ENCODE data around the gene DUSP12. TPM values are rescaled to one million over a fixed set of nuclear protein-coding genes. Genes with fewer than 3 reads are reported as not detected.
A peak's percentile ranks its signal among the peaks of the same experiment; 100 is the strongest.

DUSP12 gene
- total and polyA plus RNA-seq, 7 experiments from 2014 or later = 16.1 to 75.2 (median 29.0) TPM

GRCh38 chr1:161731981-161732718 lies 17.4 kb upstream of the DUSP12 start:
- peaks cover 10 to 16% of the 10 kb centered on the region in 2 donors for H3K4me1 ChIP-seq (ENCODE audit: control insufficient read depth in 2 of 2, insufficient read depth in 2 of 2, low read length in 2 of 2)
- ChIA-PET POLR2A (no interaction called here), CTCF (interaction anchor here (1.2 kb wide), 1 partner anchor 9 kb away, joined by 4 read pairs; no protein-coding TSS in a partner anchor)
- intact Hi-C loops (cut with micrococcal nuclease) = no loop called here
- Mint-ChIP-seq H3K4me3 (no peak overlapping the region), H3K9me3 (peaks cover 0 to 2% (median 0%) of the 10 kb centered on the region in 11 donors), H3K36me3 (peaks cover 0 to 3% (median 0%) of the 10 kb centered on the region in 5 donors), H3K4me1 (peaks cover 18 to 35% (median 30%) of the 10 kb centered on the region in 7 donors), H3K27me3 (peaks cover 0 to 69% (median 5%) of the 10 kb centered on the region in 5 donors), H3K27ac (peak overlapping the region in 1 of 9 donors; percentile 32)
- DNase-seq = no peak
- H3K4me3 ChIP-seq (ENCODE audit: low read length) = no peak overlapping the region
- H3K27me3 ChIP-seq (ENCODE audit: control insufficient read depth in 2 of 2, insufficient read depth in 2 of 2, low read length in 2 of 2) = no peaks in the 10 kb centered on the region
- no peak overlapping the region for H3K27ac ChIP-seq (ENCODE audit: low read depth, low read length)
- no peak for ATAC-seq
- no peaks in the 10 kb centered on the region for H3K9me3 ChIP-seq (ENCODE audit: control insufficient read depth in 2 of 3, low read length in 3 of 3)
- H3K36me3 ChIP-seq (ENCODE audit: control insufficient read depth in 2 of 3, insufficient read depth in 3 of 3, low read length in 3 of 3) = no peaks in the 10 kb centered on the region

- Histone ChIP-seq H3K4me1 (ENCODE audit: control insufficient read depth in 2 of 2, insufficient read depth in 2 of 2, low read length in 2 of 2) (peaks cover 0 to 13% of the 10 kb centered on the region in 2 donors), H3K36me3 (ENCODE audit: control insufficient read depth in 2 of 3, insufficient read depth in 3 of 3, low read length in 3 of 3) (no peaks in the 10 kb centered on the region), H3K9me3 (ENCODE audit: control insufficient read depth in 2 of 3, low read length in 3 of 3) (no peaks in the 10 kb centered on the region), H3K27ac (ENCODE audit: low read depth, low read length) (no peak overlapping the region), H3K4me3 (ENCODE audit: low read length) (no peak overlapping the region), H3K27me3 (ENCODE audit: control insufficient read depth in 2 of 2, insufficient read depth in 2 of 2, low read length in 2 of 2) (no peaks in the 10 kb centered on the region)
- ATAC-seq (no peak), DNase-seq (no peak)
- Mint-ChIP-seq H3K9me3 (no peaks in the 10 kb centered on the region), H3K4me3 (no peak overlapping the region), H3K4me1 (peaks cover 10 to 28% (median 21%) of the 10 kb centered on the region in 7 donors), H3K27ac (no peak overlapping the region), H3K36me3 (peaks cover 0 to 3% (median 0%) of the 10 kb centered on the region in 5 donors), H3K27me3 (peaks cover 0 to 64% (median 5%) of the 10 kb centered on the region in 5 donors)
- ChIA-PET CTCF (no interaction called here), POLR2A (interaction anchor here (1.2 kb wide), 1 partner anchor 15 kb away, joined by 3 read pairs; no protein-coding TSS in a partner anchor)
- intact Hi-C loops (cut with micrococcal nuclease) = no loop called here
Observed at GRCh38 chr1:161733526-161733925, 16.1 kb upstream of the DUSP12 start.

- Histone ChIP-seq H3K27ac (ENCODE audit: low read depth, low read length) (no peak overlapping the region), H3K4me1 (ENCODE audit: control insufficient read depth in 2 of 2, insufficient read depth in 2 of 2, low read length in 2 of 2) (peaks cover 0 to 23% of the 10 kb centered on the region in 2 donors), H3K36me3 (ENCODE audit: control insufficient read depth in 2 of 3, insufficient read depth in 3 of 3, low read length in 3 of 3) (no peaks in the 10 kb centered on the region), H3K9me3 (ENCODE audit: control insufficient read depth in 2 of 3, low read length in 3 of 3) (no peaks in the 10 kb centered on the region), H3K27me3 (ENCODE audit: control insufficient read depth in 2 of 2, insufficient read depth in 2 of 2, low read length in 2 of 2) (no peaks in the 10 kb centered on the region), H3K4me3 (ENCODE audit: low read length) (no peak overlapping the region)
- no peaks in the 10 kb centered on the region for H3K9me3 Mint-ChIP-seq
- peaks cover 0 to 52% (median 5%) of the 10 kb centered on the region in 5 donors for H3K27me3 Mint-ChIP-seq
- intact Hi-C loops (cut with micrococcal nuclease) = no loop called here
- ATAC-seq (no peak), DNase-seq (no peak)
- no peaks in the 10 kb centered on the region for H3K36me3 Mint-ChIP-seq
- H3K4me3 Mint-ChIP-seq = no peak overlapping the region
- no peak overlapping the region for H3K27ac Mint-ChIP-seq
- peaks cover 4 to 30% (median 14%) of the 10 kb centered on the region in 7 donors for H3K4me1 Mint-ChIP-seq
- POLR2A ChIA-PET = interaction anchor here (0.8 to 5.9 kb wide), 2 partner anchors 8 to 1634 kb away, joined by 3 to 60 read pairs; no protein-coding TSS in a partner anchor
- CTCF ChIA-PET = no interaction called here
Observed at GRCh38 chr1:161735837-161736236, 13.7 kb upstream of the DUSP12 start.

GRCh38 chr1:161736335-161736969 lies 13.1 kb upstream of the DUSP12 start:
- H3K27ac Mint-ChIP-seq = no peak overlapping the region
- intact Hi-C loops (cut with micrococcal nuclease) = no loop called here

GRCh38 chr1:161737625-161738024 lies 12.0 kb upstream of the DUSP12 start:
- no peak overlapping the region for H3K4me3 Mint-ChIP-seq
- peaks cover 4 to 25% of the 10 kb centered on the region in 2 donors for H3K4me1 ChIP-seq (ENCODE audit: control insufficient read depth in 2 of 2, insufficient read depth in 2 of 2, low read length in 2 of 2)
- no peaks in the 10 kb centered on the region for H3K36me3 ChIP-seq (ENCODE audit: control insufficient read depth in 2 of 3, insufficient read depth in 3 of 3, low read length in 3 of 3)
- no peaks in the 10 kb centered on the region for H3K36me3 Mint-ChIP-seq
- H3K27me3 ChIP-seq (ENCODE audit: control insufficient read depth in 2 of 2, insufficient read depth in 2 of 2, low read length in 2 of 2) = no peaks in the 10 kb centered on the region
- H3K9me3 Mint-ChIP-seq = no peaks in the 10 kb centered on the region
- ChIA-PET CTCF (interaction anchor here (0.6 to 3.8 kb wide), 8 partner anchors 9 to 252 kb away, joined by 3 to 36 read pairs (median 8); partner anchors contain the start of gene DUSP12), POLR2A (interaction anchor here (0.6 to 5.9 kb wide), 2 partner anchors 10 to 550 kb away, joined by 3 to 60 read pairs; no protein-coding TSS in a partner anchor)
- ATAC-seq (no peak), DNase-seq (no peak)
- H3K4me3 ChIP-seq (ENCODE audit: low read length) = no peak overlapping the region
- H3K9me3 ChIP-seq (ENCODE audit: control insufficient read depth in 2 of 3, low read length in 3 of 3) = no peaks in the 10 kb centered on the region
- H3K27me3 Mint-ChIP-seq = peaks cover 0 to 42% (median 5%) of the 10 kb centered on the region in 5 donors
- intact Hi-C loops (cut with micrococcal nuclease) = loop anchor here (1.0 to 2.0 kb wide), 2 partner anchors 10 to 91 kb away; no protein-coding TSS in a partner anchor
- H3K4me1 Mint-ChIP-seq = peaks cover 0 to 36% (median 18%) of the 10 kb centered on the region in 7 donors
- no peak overlapping the region for H3K27ac ChIP-seq (ENCODE audit: low read depth, low read length)
- no peak overlapping the region for H3K27ac Mint-ChIP-seq

More at GRCh38 chr1:161736335-161736969, 13.1 kb upstream of the DUSP12 start:
- no peak overlapping the region for H3K27ac ChIP-seq (ENCODE audit: low read depth, low read length)
- H3K4me1 ChIP-seq (ENCODE audit: control insufficient read depth in 2 of 2, insufficient read depth in 2 of 2, low read length in 2 of 2) = peaks cover 4 to 25% of the 10 kb centered on the region in 2 donors
- no peaks in the 10 kb centered on the region for H3K36me3 ChIP-seq (ENCODE audit: control insufficient read depth in 2 of 3, insufficient read depth in 3 of 3, low read length in 3 of 3)
- Mint-ChIP-seq H3K36me3 (no peaks in the 10 kb centered on the region), H3K4me3 (no peak overlapping the region), H3K4me1 (peaks cover 4 to 35% (median 16%) of the 10 kb centered on the region in 7 donors), H3K9me3 (no peaks in the 10 kb centered on the region), H3K27me3 (peaks cover 0 to 48% (median 5%) of the 10 kb centered on the region in 5 donors)
- no peaks in the 10 kb centered on the region for H3K27me3 ChIP-seq (ENCODE audit: control insufficient read depth in 2 of 2, insufficient read depth in 2 of 2, low read length in 2 of 2)
- H3K4me3 ChIP-seq (ENCODE audit: low read length) = no peak overlapping the region
- H3K9me3 ChIP-seq (ENCODE audit: control insufficient read depth in 2 of 3, low read length in 3 of 3) = no peaks in the 10 kb centered on the region
- POLR2A ChIA-PET = interaction anchor here (0.8 to 5.9 kb wide), 2 partner anchors 9 to 1635 kb away, joined by 3 to 60 read pairs; no protein-coding TSS in a partner anchor
- no peak for ATAC-seq
- no peak for DNase-seq
- CTCF ChIA-PET = interaction anchor here (2.6 to 3.8 kb wide), 2 partner anchors 10 to 249 kb away, joined by 16 to 36 read pairs; no protein-coding TSS in a partner anchor

- ChIA-PET POLR2A (interaction anchor here (0.6 to 5.9 kb wide), 4 partner anchors 10 to 901 kb away, joined by 3 to 60 read pairs (median 4); partner anchors contain the start of gene DUSP12), CTCF (interaction anchor here (0.9 to 3.8 kb wide), 9 partner anchors 8 to 254 kb away, joined by 3 to 36 read pairs (median 8); partner anchors contain the start of gene DUSP12)
- ATAC-seq (peak; percentile 83), DNase-seq (peak in 8 of 9 donors; percentile 17 to 55 (median 47))
- Mint-ChIP-seq H3K27ac (peak overlapping the region in 1 of 9 donors; percentile 74), H3K4me1 (peaks cover 0 to 42% (median 18%) of the 10 kb centered on the region in 7 donors), H3K4me3 (peak overlapping the region in 1 of 10 donors; percentile 28), H3K9me3 (no peaks in the 10 kb centered on the region), H3K36me3 (no peaks in the 10 kb centered on the region), H3K27me3 (peaks cover 0 to 36% (median 5%) of the 10 kb centered on the region in 5 donors)
- no peaks in the 10 kb centered on the region for H3K36me3 ChIP-seq (ENCODE audit: control insufficient read depth in 2 of 3, insufficient read depth in 3 of 3, low read length in 3 of 3)
- intact Hi-C loops (cut with micrococcal nuclease) = loop anchor here (1.0 to 2.0 kb wide), 2 partner anchors 11 to 92 kb away; no protein-coding TSS in a partner anchor
- no peak overlapping the region for H3K4me3 ChIP-seq (ENCODE audit: low read length)
- H3K9me3 ChIP-seq (ENCODE audit: control insufficient read depth in 2 of 3, low read length in 3 of 3) = no peaks in the 10 kb centered on the region
- H3K27me3 ChIP-seq (ENCODE audit: control insufficient read depth in 2 of 2, insufficient read depth in 2 of 2, low read length in 2 of 2) = no peaks in the 10 kb centered on the region
- H3K4me1 ChIP-seq (ENCODE audit: control insufficient read depth in 2 of 2, insufficient read depth in 2 of 2, low read length in 2 of 2) = peaks cover 4 to 25% of the 10 kb centered on the region in 2 donors
- no peak overlapping the region for H3K27ac ChIP-seq (ENCODE audit: low read depth, low read length)
Observed at GRCh38 chr1:161738627-161739287, 10.8 kb upstream of the DUSP12 start.

All from naive thymus-derived CD4-positive, alpha-beta T cell (primary cell).